HepG2 (cell line): ENCODE data around the gene ATG2B. TPM values are rescaled to one million over a fixed set of nuclear protein-coding genes. Genes with fewer than 3 reads are reported as not detected.
A peak's percentile ranks its signal among the peaks of the same experiment; 100 is the strongest.

Experiments used
- ASH2L ChIP-seq: fragments of 300-600, 200-600 bp; sonication (generic); IDR thresholded peaks from 2 replicates; pipeline ENCODE4 v1.7.0; 2017; ENCODE audit warnings: low read depth, mild to moderate bottlenecking, moderate library complexity, mixed read lengths, low read length; ENCODE audit not compliant: insufficient read length
- CSRNP1 ChIP-seq: sonication (generic); formaldehyde crosslinking; IDR thresholded peaks from 2 replicates; pipeline ENCODE4 v1.8.1; 2023; ENCODE audit warnings: mild to moderate bottlenecking, missing genetic modification reagents
- FOXK1 ChIP-seq: sonication (generic); formaldehyde crosslinking; IDR thresholded peaks from 2 replicates; pipeline ENCODE4 v1.4.0; 2020; ENCODE audit warnings: low read depth, missing genetic modification reagents, borderline replicate concordance
- GABPA ChIP-seq, 2 experiments: IDR thresholded peaks; 2 replicates each; pipeline ENCODE4 v1.6.1; 2011 to 2016; ENCODE audit warnings: low read depth in 2 of 2, low read length in 1 of 2, missing biosample characterization in 1 of 2, missing genetic modification characterization in 1 of 2
- GFI1 ChIP-seq: sonication (generic); formaldehyde crosslinking; IDR thresholded peaks from 2 replicates; pipeline ENCODE4 v1.5.0; 2020; ENCODE audit warnings: missing genetic modification reagents, mild to moderate bottlenecking, borderline replicate concordance
- MTF1 ChIP-seq: sonication (generic); formaldehyde crosslinking; IDR thresholded peaks from 2 replicates; pipeline ENCODE4 v1.5.0; 2020; ENCODE audit warnings: missing genetic modification reagents
- SNAI1 ChIP-seq: sonication (generic); formaldehyde crosslinking; IDR thresholded peaks from 2 replicates; pipeline ENCODE4 v1.5.0; 2020; ENCODE audit warnings: mild to moderate bottlenecking, missing genetic modification reagents, borderline replicate concordance
- STAG1 ChIP-seq: sonication (generic); formaldehyde crosslinking; IDR thresholded peaks from 2 replicates; pipeline ENCODE4 v1.4.0; 2020; ENCODE audit warnings: missing genetic modification reagents
- TGIF2 ChIP-seq: IDR thresholded peaks from 2 replicates; pipeline ENCODE4 v1.6.1; 2016; ENCODE audit warnings: control low read depth, missing compliant biosample characterization
- YEATS4 ChIP-seq: sonication (generic); formaldehyde crosslinking; IDR thresholded peaks from 2 replicates; pipeline ENCODE4 v1.4.0; 2020; ENCODE audit warnings: missing genetic modification reagents, borderline replicate concordance
- ZC3H13 ChIP-seq: sonication (generic); formaldehyde crosslinking; IDR thresholded peaks from 2 replicates; pipeline ENCODE4 v1.8.1; 2023; ENCODE audit warnings: mild to moderate bottlenecking, missing genetic modification reagents, moderate library complexity
- ZNF10 ChIP-seq: sonication (generic); formaldehyde crosslinking; IDR thresholded peaks from 2 replicates; pipeline ENCODE4 v1.4.0; 2020; ENCODE audit warnings: mild to moderate bottlenecking, low read depth, missing genetic modification reagents, borderline replicate concordance
- ZNF180 ChIP-seq: sonication (generic); formaldehyde crosslinking; IDR thresholded peaks from 2 replicates; pipeline ENCODE4 v1.4.0; 2020; ENCODE audit warnings: low read depth, missing genetic modification reagents, borderline replicate concordance
- ZNF274 ChIP-seq: sonication (generic); formaldehyde crosslinking; IDR thresholded peaks from 2 replicates; pipeline ENCODE4 v1.5.1; 2020; ENCODE audit warnings: mild to moderate bottlenecking, missing genetic modification reagents
- ZNF629 ChIP-seq: sonication (generic); formaldehyde crosslinking; conservative IDR thresholded peaks from 2 replicates; pipeline ENCODE4 v1.5.0; 2020; ENCODE audit warnings: missing genetic modification reagents
- ZNF709 ChIP-seq: sonication (generic); formaldehyde crosslinking; IDR thresholded peaks from 2 replicates; pipeline ENCODE4 v1.5.0; 2020; ENCODE audit warnings: mild to moderate bottlenecking, missing genetic modification reagents
- polyA plus RNA-seq, 8 experiments: library from polyadenylated mRNA; depleted of rRNA in 3 of 8; stranded (reverse) in 7 of 8; unstranded in 1 of 8; fragments of >200 nt; fragmentation: Illumina TruSeq in 4 of 8; extraction: Trizol in 4 of 8; gene quantifications; 2 replicates each; pipeline versions ENCODE4 v1.2.1 to v1.2.3, GENCODE V29; 2011 to 2016; ENCODE audit warnings: low read depth in 4 of 8, missing spikeins in 1 of 8, mixed read lengths in 1 of 8; ENCODE audit not compliant: insufficient read depth in 1 of 8
- total RNA-seq, 5 experiments: library from RNA; depleted of rRNA; stranded (reverse); fragments of >200 nt; fragmentation: Illumina TruSeq; extraction: Trizol; gene quantifications; 2 replicates each; pipeline ENCODE4 v1.2.3, GENCODE V29; 2016; ENCODE audit warnings: low read depth in 1 of 5
- TF ChIP-seq, protein P1 (sequence below): sonication (generic); formaldehyde crosslinking; IDR thresholded peaks from 2 replicates; pipeline ENCODE4 v1.5.0; 2020; ENCODE audit warnings: missing genetic modification reagents, mild to moderate bottlenecking, borderline replicate concordance
- TF ChIP-seq, protein P2 (sequence below): IDR thresholded peaks from 2 replicates; pipeline ENCODE4 v1.6.1; 2016; ENCODE audit warnings: low read depth, control low read depth
- TF ChIP-seq, protein P3 (sequence below): sonication (generic); formaldehyde crosslinking; IDR thresholded peaks from 2 replicates; pipeline ENCODE4 v1.4.0; 2020; ENCODE audit warnings: mild to moderate bottlenecking, missing genetic modification reagents
- TF ChIP-seq, protein P4 (sequence below): sonication (generic); formaldehyde crosslinking; IDR thresholded peaks from 2 replicates; pipeline ENCODE4 v1.4.0; 2020; ENCODE audit warnings: missing genetic modification reagents, borderline replicate concordance

ATG2B gene
- total and polyA plus RNA-seq, 2 of the 13 experiments (the other 11 are each of a cell fraction or from before 2014, with no cell fraction given) = 7.4 to 7.5 TPM

- TF ChIP-seq, protein P1, sequence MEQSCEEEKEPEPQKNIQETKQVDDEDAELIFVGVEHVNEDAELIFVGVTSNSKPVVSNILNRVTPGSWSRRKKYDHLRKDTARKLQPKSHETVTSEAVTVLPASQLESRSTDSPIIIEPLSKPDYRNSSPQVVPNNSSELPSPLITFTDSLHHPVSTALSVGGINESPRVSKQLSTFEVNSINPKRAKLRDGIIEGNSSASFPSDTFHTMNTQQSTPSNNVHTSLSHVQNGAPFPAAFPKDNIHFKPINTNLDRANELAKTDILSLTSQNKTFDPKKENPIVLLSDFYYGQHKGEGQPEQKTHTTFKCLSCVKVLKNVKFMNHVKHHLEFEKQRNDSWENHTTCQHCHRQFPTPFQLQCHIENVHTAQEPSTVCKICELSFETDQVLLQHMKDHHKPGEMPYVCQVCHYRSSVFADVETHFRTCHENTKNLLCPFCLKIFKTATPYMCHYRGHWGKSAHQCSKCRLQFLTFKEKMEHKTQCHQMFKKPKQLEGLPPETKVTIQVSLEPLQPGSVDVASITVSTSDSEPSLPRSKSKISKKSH (CRISPR knock-in tag) = no peak
- peak; percentile 67; the same call in 1 of the 2 replicates for TF ChIP-seq SNAI1
- TF ChIP-seq, protein P2, sequence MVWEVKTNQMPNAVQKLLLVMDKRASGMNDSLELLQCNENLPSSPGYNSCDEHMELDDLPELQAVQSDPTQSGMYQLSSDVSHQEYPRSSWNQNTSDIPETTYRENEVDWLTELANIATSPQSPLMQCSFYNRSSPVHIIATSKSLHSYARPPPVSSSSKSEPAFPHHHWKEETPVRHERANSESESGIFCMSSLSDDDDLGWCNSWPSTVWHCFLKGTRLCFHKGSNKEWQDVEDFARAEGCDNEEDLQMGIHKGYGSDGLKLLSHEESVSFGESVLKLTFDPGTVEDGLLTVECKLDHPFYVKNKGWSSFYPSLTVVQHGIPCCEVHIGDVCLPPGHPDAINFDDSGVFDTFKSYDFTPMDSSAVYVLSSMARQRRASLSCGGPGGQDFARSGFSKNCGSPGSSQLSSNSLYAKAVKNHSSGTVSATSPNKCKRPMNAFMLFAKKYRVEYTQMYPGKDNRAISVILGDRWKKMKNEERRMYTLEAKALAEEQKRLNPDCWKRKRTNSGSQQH (CRISPR knock-in tag) = peak; percentile 61; the same call in 1 of the 2 replicates
- no peak for TF ChIP-seq ZNF180 (CRISPR knock-in tag)
- TF ChIP-seq, protein P3, sequence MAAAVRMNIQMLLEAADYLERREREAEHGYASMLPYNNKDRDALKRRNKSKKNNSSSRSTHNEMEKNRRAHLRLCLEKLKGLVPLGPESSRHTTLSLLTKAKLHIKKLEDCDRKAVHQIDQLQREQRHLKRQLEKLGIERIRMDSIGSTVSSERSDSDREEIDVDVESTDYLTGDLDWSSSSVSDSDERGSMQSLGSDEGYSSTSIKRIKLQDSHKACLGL = peak; percentile 41
- no peak; the same call in 1 of the 2 replicates for TF ChIP-seq FOXK1 (CRISPR knock-in tag)
- peak; percentile 47; the same call in 1 of the 2 replicates for TF ChIP-seq ZNF709 (CRISPR knock-in tag)
- TF ChIP-seq ZNF274 (CRISPR knock-in tag) = 0 out of 2 replicates have a peak, but pooled peaks have one; percentile 29
- TF ChIP-seq ZNF10 (CRISPR knock-in tag) = no peak
- no peak for TF ChIP-seq STAG1 (CRISPR knock-in tag)
- peak; percentile 25 for TF ChIP-seq YEATS4 (CRISPR knock-in tag)
- TF ChIP-seq ZNF629 (CRISPR knock-in tag) = no peak
- TF ChIP-seq MTF1 (CRISPR knock-in tag) = no peak
- peak; percentile 87 for TF ChIP-seq GABPA (IDR thresholded peaks at IDR 0.05; ENCODE audit: low read depth, low read length)
- peak; percentile 88 for TF ChIP-seq GABPA (CRISPR knock-in tag; IDR thresholded peaks at IDR 0.05; ENCODE audit: low read depth)
- peak; percentile 40; the same call in 1 of the 2 replicates for TF ChIP-seq GFI1 (CRISPR knock-in tag)
- TF ChIP-seq, protein P4, sequence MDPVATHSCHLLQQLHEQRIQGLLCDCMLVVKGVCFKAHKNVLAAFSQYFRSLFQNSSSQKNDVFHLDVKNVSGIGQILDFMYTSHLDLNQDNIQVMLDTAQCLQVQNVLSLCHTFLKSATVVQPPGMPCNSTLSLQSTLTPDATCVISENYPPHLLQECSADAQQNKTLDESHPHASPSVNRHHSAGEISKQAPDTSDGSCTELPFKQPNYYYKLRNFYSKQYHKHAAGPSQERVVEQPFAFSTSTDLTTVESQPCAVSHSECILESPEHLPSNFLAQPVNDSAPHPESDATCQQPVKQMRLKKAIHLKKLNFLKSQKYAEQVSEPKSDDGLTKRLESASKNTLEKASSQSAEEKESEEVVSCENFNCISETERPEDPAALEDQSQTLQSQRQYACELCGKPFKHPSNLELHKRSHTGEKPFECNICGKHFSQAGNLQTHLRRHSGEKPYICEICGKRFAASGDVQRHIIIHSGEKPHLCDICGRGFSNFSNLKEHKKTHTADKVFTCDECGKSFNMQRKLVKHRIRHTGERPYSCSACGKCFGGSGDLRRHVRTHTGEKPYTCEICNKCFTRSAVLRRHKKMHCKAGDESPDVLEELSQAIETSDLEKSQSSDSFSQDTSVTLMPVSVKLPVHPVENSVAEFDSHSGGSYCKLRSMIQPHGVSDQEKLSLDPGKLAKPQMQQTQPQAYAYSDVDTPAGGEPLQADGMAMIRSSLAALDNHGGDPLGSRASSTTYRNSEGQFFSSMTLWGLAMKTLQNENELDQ (CRISPR knock-in tag) = no peak
- TF ChIP-seq CSRNP1 (CRISPR knock-in tag) = peak; percentile 55; the same call in 1 of the 2 replicates
- TF ChIP-seq TGIF2 (CRISPR knock-in tag) = peak; percentile 78; the same call in 1 of the 2 replicates
- peak; percentile 43; the same call in 1 of the 2 replicates for TF ChIP-seq ZC3H13 (CRISPR knock-in tag)
- TF ChIP-seq ASH2L = peak; percentile 48
Measured at GRCh38 chr14:96362965-96363750, at the start of gene ATG2B, which contains the start of gene GSKIP (continued).
